ENCODE data around the gene LCNL1. TPM values are rescaled to one million over a fixed set of nuclear protein-coding genes. Genes with fewer than 3 reads are reported as not detected.

LCNL1 gene
- total RNA-seq, 1 donor from 2014 or later, result 11.7 TPM

GRCh38 chr9:137027369-137028262 lies 44.8 kb downstream of the LCNL1 start, which contains the start of gene ABCA2:
Gene ABCA2, minus strand, starts transcription at chr9:137028237. Its CDS starts 97 bp downstream, at chr9:137028140.
- Histone ChIP-seq H3K27me3 (ENCODE audit: low read depth) (no peaks in the 10 kb centered on the region), H3K4me3 (peak within 1 kb of the TSS; percentile 77), H3K27ac (replicated peaks) (peak within 1 kb of the TSS; percentile 66), H3K36me3 (no peaks in the 10 kb centered on the region), H3K9me3 (replicated peaks) (no peaks in the 10 kb centered on the region), H3K4me1 (peaks cover 31% of the 10 kb centered on the region)
- intact Hi-C loops (cut with micrococcal nuclease), result no loop called here
- no peak for TF ChIP-seq CTCF (IDR thresholded peaks at IDR 0.05; ENCODE audit: borderline replicate concordance)
- DNase-seq, result no peak

DNA sequence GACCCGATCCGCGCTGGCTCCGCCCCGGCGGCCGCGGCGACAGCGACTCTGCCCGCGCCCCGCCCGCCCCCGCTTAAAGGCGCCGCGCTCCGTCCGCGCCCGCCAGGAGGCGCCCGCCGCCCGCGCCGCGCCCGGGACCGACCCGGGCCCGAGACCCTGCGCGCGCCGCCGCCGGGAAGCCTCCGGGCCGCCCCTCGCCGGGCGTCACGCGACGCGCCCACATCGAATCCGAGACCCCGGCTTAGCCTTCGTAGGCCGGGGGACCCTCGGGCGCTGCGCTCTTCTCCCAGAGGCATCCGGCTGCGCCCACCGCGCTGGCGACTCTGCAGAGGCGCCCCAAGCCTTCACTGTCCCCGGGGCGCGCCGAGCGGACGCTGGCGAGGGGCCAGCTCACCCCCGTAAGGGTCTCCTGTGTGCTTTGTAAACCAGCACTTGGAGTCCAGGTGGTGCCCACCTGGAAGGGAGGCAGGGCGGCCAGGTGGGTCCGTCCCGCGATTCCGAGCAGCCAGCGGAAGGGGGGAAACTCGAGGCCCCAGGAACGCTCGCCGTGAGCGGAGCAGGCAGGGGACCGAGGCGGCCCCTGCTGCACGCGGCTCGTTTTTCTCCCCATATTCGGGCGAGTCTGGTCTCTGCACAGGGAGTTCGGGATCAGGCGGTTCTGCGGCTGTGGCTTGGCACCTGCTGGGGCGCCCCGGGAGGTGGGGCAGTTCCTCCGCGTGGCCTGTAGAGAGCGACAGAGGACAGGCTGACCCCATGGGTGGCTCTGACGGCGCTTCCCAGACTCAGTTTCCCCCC lies 45.7 kb downstream of the LCNL1 start:
- DNase-seq, result peak; percentile 77
- H3K27ac ChIP-seq (replicated peaks), result peak overlapping the region; percentile 66
- H3K36me3 ChIP-seq, result no peaks in the 10 kb centered on the region
- intact Hi-C loops (cut with micrococcal nuclease), result no loop called here
- no peaks in the 10 kb centered on the region for H3K27me3 ChIP-seq (ENCODE audit: low read depth)
- no peak for TF ChIP-seq CTCF (IDR thresholded peaks at IDR 0.05; ENCODE audit: borderline replicate concordance)
- H3K4me3 ChIP-seq, result peak overlapping the region; percentile 77
- H3K9me3 ChIP-seq (replicated peaks), result no peaks in the 10 kb centered on the region
- H3K4me1 ChIP-seq, result peaks cover 31% of the 10 kb centered on the region

DNA sequence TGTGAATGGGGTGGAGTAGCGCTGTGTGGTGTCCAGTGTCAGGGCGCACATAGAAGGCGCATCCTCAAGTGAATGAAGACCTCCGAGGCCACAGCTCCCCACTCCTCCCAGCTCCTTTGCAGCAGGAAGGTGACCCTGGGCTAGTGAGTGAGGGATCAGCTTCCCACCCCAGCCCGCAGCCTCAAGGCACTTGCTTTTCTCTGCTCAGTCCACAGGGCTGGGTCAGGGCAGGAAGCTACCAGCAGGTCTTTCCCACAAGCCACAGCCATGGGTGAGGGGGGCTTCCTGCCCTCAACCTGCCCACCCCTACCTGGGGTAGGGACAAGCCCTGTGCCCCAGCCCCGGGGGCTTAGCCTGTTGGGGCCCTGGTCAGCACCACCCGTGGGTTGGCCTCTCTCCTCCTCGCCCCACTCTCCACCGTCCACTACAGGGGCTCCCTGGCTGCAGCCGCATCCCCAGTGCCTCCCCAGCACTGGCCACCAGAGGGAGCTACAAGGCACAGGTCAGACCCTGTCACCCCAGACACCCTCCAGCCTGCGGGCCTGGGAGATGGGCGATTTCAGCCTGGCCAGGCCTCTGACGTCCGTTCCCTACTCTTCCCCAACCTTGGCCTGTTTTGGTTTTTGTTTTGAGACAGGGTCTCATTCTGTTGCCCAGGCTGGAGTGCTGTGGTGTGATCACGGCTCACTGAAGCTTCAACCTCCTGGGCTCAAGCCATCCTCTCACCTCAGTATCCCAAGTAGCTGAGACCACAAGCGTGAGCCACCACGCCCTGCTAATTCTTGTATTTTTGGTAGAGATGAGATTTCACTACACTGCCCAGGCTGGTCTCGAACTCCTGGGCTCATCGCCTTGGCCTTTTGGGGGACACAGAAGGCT lies 46.5 kb downstream of the LCNL1 start:
- Histone ChIP-seq H3K36me3 (no peaks in the 10 kb centered on the region), H3K27me3 (ENCODE audit: low read depth) (no peaks in the 10 kb centered on the region), H3K9me3 (replicated peaks) (no peaks in the 10 kb centered on the region), H3K4me1 (peaks cover 32% of the 10 kb centered on the region), H3K4me3 (peak overlapping the region; percentile 77), H3K27ac (replicated peaks) (peak overlapping the region; percentile 0)
- intact Hi-C loops (cut with micrococcal nuclease), result no loop called here
- DNase-seq, result peak; percentile 86
- TF ChIP-seq CTCF (IDR thresholded peaks at IDR 0.05; ENCODE audit: borderline replicate concordance), result peak; percentile 90

DNA sequence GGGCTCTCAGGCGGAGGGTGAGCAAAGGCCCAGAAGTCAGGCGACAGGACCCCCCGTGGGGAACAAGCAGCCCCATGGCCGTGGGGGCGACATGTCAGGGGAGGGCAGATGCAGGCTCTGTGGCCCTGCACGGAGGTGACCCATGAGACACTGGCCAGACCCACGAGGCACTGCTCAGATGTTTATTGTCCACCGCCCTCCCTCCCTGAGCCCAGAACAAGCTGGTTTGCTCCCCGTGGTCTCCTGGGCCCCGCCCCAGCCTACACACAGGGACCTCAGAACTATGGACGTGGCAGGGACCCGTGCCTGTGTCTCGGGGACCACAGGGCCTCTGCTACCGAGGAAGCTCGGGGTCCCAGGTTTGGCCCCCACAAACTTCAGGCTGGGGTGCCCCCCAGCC lies 47.2 kb downstream of the LCNL1 start:
- H3K9me3 ChIP-seq (replicated peaks), result no peaks in the 10 kb centered on the region
- intact Hi-C loops (cut with micrococcal nuclease), result no loop called here
- H3K4me3 ChIP-seq, result no peak overlapping the region
- DNase-seq, result no peak
- no peak for TF ChIP-seq CTCF (IDR thresholded peaks at IDR 0.05; ENCODE audit: borderline replicate concordance)
- H3K27me3 ChIP-seq (ENCODE audit: low read depth), result no peaks in the 10 kb centered on the region
- H3K27ac ChIP-seq (replicated peaks), result no peak overlapping the region
- peaks cover 39% of the 10 kb centered on the region for H3K4me1 ChIP-seq
- no peaks in the 10 kb centered on the region for H3K36me3 ChIP-seq

All from left ventricle myocardium inferior (tissue), 1 donor.